PC-3 (cell line): ENCODE data around the gene CDH22.

Experiments used
- CTCF ChIP-seq: fragments of 300-600 bp; sonication (generic); conservative IDR thresholded peaks from 2 replicates; pipeline ENCODE4 v1.5.1; 2017; ENCODE audit warnings: antibody characterized with exemption, low read depth, mild to moderate bottlenecking, low read length
- EZH2 ChIP-seq: fragments of 300-600 bp; sonication (generic); IDR thresholded peaks from one replicate; pipeline ENCODE4 v1.6.1; 2017; ENCODE audit warnings: antibody characterized with exemption, mild to moderate bottlenecking, low read length; ENCODE audit not compliant: unreplicated experiment

- TF ChIP-seq EZH2 (no peak), CTCF (no peak)
These were observed 109.1 kb downstream of the CDH22 start for GRCh38 chr20:46199198-46199597.
